HL-60 (cell line): ENCODE data around the gene PPP2R2D.

ENCODE experiments used
- CTCF ChIP-seq: IDR thresholded peaks from one replicate; pipeline ENCODE4 v1.5.1; 2011; ENCODE audit warnings: low read length, control low read depth, inconsistent platforms; ENCODE audit not compliant: insufficient read depth
- GABPA ChIP-seq: IDR thresholded peaks from 2 replicates; pipeline ENCODE4 v1.6.1; 2012; ENCODE audit warnings: low read depth
- POLR2AphosphoS5 ChIP-seq: IDR thresholded peaks from 2 replicates; pipeline ENCODE4 v1.6.1; 2012; ENCODE audit warnings: low read depth
- SPI1 ChIP-seq: IDR thresholded peaks from 2 replicates; pipeline ENCODE4 v1.6.1; 2012; ENCODE audit warnings: low read depth, mild to moderate bottlenecking, borderline replicate concordance
- TF ChIP-seq, protein P1 (sequence below): IDR thresholded peaks from 2 replicates; pipeline ENCODE4 v1.6.1; 2012; ENCODE audit warnings: low read depth; ENCODE audit not compliant: insufficient replicate concordance

DNA sequence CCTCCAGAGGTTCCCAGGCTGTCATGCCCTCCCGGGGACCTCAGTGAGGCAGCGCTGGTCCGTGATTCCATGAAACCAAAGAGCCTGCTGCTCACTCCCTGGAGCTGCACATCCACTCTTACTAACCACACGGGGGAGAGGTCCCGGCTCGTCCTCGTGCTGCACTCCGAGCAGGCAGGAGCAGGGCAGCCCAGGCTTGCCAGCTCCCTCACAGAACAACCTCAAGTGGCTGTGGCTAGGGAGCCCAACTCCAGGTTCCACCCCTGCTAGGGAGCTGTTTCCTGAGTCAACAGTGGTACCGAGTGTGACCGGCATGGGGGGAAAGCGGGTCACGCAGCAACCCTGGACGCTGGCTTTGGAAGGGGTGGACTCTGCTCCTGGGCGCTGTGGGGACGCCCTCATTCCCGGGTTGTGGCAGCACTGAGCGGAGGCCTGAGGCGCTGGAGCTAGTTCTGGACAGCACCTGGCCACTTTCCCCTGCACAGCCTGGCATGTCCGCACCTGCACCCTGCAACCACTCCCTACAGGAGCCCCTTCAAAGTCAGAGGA lies 27.9 kb upstream of the PPP2R2D start:
- TF ChIP-seq CTCF (no peak), POLR2AphosphoS5 (no peak), GABPA (no peak), SPI1 (no peak)
- TF ChIP-seq, protein P1, sequence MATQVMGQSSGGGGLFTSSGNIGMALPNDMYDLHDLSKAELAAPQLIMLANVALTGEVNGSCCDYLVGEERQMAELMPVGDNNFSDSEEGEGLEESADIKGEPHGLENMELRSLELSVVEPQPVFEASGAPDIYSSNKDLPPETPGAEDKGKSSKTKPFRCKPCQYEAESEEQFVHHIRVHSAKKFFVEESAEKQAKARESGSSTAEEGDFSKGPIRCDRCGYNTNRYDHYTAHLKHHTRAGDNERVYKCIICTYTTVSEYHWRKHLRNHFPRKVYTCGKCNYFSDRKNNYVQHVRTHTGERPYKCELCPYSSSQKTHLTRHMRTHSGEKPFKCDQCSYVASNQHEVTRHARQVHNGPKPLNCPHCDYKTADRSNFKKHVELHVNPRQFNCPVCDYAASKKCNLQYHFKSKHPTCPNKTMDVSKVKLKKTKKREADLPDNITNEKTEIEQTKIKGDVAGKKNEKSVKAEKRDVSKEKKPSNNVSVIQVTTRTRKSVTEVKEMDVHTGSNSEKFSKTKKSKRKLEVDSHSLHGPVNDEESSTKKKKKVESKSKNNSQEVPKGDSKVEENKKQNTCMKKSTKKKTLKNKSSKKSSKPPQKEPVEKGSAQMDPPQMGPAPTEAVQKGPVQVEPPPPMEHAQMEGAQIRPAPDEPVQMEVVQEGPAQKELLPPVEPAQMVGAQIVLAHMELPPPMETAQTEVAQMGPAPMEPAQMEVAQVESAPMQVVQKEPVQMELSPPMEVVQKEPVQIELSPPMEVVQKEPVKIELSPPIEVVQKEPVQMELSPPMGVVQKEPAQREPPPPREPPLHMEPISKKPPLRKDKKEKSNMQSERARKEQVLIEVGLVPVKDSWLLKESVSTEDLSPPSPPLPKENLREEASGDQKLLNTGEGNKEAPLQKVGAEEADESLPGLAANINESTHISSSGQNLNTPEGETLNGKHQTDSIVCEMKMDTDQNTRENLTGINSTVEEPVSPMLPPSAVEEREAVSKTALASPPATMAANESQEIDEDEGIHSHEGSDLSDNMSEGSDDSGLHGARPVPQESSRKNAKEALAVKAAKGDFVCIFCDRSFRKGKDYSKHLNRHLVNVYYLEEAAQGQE = no peak
